Measurements from ENCODE around the gene PLXNB3.
A peak's percentile ranks its signal among the peaks of the same experiment; 100 is the strongest.

Gene PLXNB3

DNA sequence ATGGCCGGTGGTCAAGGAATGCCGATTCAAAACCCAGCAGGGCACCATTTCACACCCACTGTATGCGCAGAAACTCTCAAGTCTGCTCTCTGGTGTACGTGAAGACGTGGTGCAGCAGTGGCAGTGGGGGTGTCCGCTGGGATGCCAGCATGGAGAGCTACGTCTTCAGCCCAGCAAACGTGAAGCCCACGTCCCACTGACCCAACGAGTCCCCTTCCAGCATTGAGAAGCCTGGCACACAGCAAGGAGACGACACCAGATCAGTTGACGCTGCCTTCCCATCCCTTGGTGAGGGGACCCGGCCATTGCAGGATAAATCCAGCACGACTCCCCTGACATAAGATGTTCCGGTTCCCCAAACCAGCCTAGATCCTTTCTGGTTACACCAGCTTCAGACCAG, 2.2 kb upstream of the PLXNB3 start:
- H3K36me3 Mint-ChIP-seq, result no peaks in the 10 kb centered on the region
- no peaks in the 10 kb centered on the region for H3K9me3 Mint-ChIP-seq
- H3K4me3 Mint-ChIP-seq, result no peak overlapping the region
- peaks cover 13 to 32% of the 10 kb centered on the region in 2 donors for H3K4me1 Mint-ChIP-seq
- H3K27me3 Mint-ChIP-seq, result peaks cover 0 to 10% of the 10 kb centered on the region in 2 donors
- ATAC-seq (replicated peaks) (no peak), DNase-seq (no peak)
- no peak overlapping the region for H3K27ac Mint-ChIP-seq

- no peak for ATAC-seq (replicated peaks)
- DNase-seq, result no peak
- Mint-ChIP-seq H3K9me3 (no peaks in the 10 kb centered on the region), H3K27ac (no peak overlapping the region), H3K36me3 (no peaks in the 10 kb centered on the region), H3K4me1 (peaks cover 14 to 30% of the 10 kb centered on the region in 2 donors), H3K27me3 (peaks cover 0 to 10% of the 10 kb centered on the region in 2 donors), H3K4me3 (no peak overlapping the region)
Observed at GRCh38 chrX:153762626-153763173, 1.3 kb upstream of the PLXNB3 start.

GRCh38 chrX:153763298-153763932, 634 bp upstream of the PLXNB3 start:
- Mint-ChIP-seq H3K4me3 (no peak overlapping the region), H3K9me3 (no peaks in the 10 kb centered on the region), H3K27ac (no peak overlapping the region), H3K36me3 (no peaks in the 10 kb centered on the region), H3K4me1 (peaks cover 19 to 32% of the 10 kb centered on the region in 2 donors), H3K27me3 (peaks cover 0 to 10% of the 10 kb centered on the region in 2 donors)
- ATAC-seq (replicated peaks) (peak in 1 of 2 donors; percentile 2), DNase-seq (no peak)

GRCh38 chrX:153764786-153765137, 713 bp downstream of the PLXNB3 start:
- no peak for ATAC-seq (replicated peaks)
- H3K27me3 Mint-ChIP-seq, result peaks cover 0 to 10% of the 10 kb centered on the region in 2 donors
- peaks cover 19 to 31% of the 10 kb centered on the region in 2 donors for H3K4me1 Mint-ChIP-seq
- no peaks in the 10 kb centered on the region for H3K9me3 Mint-ChIP-seq
- H3K4me3 Mint-ChIP-seq, result no peak overlapping the region
- H3K36me3 Mint-ChIP-seq, result no peaks in the 10 kb centered on the region
- no peak for DNase-seq
- H3K27ac Mint-ChIP-seq, result no peak overlapping the region

DNA sequence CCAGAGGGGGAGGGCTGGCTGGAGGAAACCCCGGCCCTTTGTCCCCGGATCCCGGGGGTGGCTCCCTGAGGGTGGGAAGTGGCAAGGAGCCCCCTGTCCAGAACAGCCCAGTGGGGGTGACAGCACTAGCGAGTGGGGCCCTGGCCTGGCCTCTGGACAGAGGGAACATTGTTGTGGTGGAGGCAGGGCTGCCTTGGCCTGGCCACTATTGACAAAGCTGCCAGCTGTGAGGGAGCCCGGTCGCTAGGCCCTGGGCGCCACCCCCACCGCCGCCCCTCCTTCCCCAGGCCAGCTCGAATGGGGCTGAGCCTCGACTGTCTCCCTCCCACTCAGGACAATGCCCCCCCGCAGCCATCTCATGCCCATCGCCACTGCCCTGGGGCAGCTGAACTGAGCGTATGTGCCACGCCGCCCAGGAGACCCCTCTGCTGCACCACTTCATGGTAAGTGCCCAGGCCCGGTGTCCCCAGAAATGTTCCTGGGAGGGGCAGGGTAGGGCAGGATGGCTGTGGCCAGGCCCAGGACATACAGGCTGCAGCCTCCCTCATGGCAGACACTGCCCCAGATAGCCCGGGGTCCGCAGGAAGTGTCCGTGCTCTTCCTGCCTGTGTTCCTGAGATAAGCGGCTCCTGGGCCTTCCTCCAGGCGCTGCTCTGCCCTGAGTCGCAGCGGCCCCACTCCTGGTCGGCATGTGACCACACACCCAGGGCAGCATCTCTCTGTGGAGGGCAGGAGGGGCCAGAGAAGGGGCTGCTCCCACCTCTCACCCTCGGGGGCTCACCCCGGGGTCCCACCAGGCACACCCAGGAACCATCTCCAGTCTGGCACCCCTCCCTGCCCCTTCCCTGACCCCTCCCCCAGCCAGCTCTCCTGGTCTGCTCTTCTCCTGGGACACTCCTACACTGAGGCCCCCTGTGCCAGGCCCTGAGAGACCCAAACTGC, 1.4 kb downstream of the PLXNB3 start:
- H3K4me1 Mint-ChIP-seq, result peaks cover 19 to 31% of the 10 kb centered on the region in 2 donors
- H3K27me3 Mint-ChIP-seq, result peaks cover 0 to 16% of the 10 kb centered on the region in 2 donors
- H3K27ac Mint-ChIP-seq, result no peak overlapping the region
- DNase-seq (no peak), ATAC-seq (replicated peaks) (no peak)
- H3K9me3 Mint-ChIP-seq, result no peaks in the 10 kb centered on the region
- H3K4me3 Mint-ChIP-seq, result peak overlapping the region in 1 of 2 donors; percentile 64
- H3K36me3 Mint-ChIP-seq, result no peaks in the 10 kb centered on the region

DNA sequence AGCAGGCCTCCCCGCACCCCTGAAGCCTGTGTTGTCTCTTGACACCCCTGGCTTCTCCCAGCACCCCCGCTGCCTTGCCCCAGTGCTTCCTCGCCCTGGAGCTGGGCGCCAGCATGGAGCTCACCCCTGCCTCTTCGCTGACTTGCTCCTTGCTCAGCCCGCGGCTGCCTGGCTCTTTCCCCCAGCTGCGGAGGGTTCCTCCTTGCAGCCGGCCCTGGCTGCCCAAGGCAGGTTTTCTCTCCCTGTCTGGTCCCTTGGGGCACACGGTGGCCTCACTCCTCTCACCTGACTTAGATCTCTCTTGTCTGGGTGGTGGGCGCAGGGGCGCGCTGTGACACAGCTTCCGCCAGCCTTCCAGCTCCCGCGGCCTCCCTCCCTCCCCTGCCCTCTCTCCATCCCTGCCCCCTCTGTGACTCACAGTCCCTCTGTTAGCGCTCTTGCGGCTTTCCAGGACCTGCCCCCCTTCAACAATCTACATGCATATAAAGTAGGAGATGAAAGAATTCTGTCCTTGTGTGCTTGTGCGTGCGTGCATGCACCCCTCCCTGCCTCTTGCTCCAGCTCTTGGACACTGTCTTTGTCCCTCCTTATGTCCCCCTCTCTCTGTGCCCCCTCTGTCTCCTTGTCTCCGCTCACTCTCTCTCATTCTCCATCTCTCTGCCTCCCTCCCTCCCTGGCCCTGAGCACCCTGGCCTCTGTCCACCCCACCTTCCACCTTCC, 2.2 kb downstream of the PLXNB3 start:
- Mint-ChIP-seq H3K4me3 (peak overlapping the region; percentile 52 to 64), H3K4me1 (peaks cover 19 to 31% of the 10 kb centered on the region in 2 donors), H3K36me3 (no peaks in the 10 kb centered on the region), H3K27me3 (peaks cover 0 to 16% of the 10 kb centered on the region in 2 donors), H3K9me3 (no peaks in the 10 kb centered on the region), H3K27ac (peak overlapping the region; percentile 9)
- DNase-seq (no peak), ATAC-seq (replicated peaks) (peak; percentile 62 to 72)

DNA sequence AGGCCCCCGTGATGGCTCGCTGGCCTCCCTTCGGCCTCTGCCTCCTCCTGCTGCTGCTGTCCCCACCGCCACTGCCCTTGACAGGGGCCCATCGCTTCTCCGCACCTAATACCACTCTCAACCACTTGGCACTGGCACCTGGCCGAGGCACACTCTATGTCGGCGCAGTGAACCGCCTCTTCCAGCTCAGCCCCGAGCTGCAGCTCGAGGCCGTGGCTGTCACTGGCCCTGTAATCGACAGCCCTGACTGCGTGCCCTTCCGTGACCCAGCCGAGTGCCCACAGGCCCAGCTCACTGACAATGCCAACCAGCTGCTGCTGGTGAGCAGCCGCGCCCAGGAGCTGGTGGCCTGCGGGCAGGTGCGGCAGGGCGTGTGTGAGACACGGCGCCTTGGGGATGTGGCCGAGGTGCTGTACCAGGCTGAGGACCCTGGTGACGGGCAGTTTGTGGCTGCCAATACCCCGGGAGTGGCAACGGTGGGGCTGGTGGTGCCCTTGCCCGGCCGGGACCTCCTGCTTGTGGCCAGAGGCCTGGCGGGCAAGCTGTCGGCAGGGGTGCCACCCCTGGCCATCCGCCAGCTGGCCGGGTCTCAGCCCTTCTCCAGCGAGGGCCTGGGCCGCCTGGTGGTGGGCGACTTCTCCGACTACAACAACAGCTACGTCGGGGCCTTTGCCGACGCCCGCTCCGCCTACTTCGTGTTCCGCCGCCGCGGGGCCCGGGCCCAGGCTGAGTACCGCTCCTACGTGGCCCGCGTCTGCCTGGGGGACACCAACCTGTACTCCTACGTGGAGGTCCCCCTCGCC, 3.0 kb downstream of the PLXNB3 start:
- DNase-seq, result no peak
- ATAC-seq (replicated peaks), result no peak
- H3K27me3 Mint-ChIP-seq, result peaks cover 0 to 16% of the 10 kb centered on the region in 2 donors
- H3K9me3 Mint-ChIP-seq, result no peaks in the 10 kb centered on the region
- H3K36me3 Mint-ChIP-seq, result no peaks in the 10 kb centered on the region
- no peak overlapping the region for H3K4me3 Mint-ChIP-seq
- H3K4me1 Mint-ChIP-seq, result peaks cover 19 to 31% of the 10 kb centered on the region in 2 donors
- no peak overlapping the region for H3K27ac Mint-ChIP-seq

- H3K4me1 Mint-ChIP-seq, result peaks cover 19 to 31% of the 10 kb centered on the region in 2 donors
- ATAC-seq (replicated peaks) (no peak), DNase-seq (no peak)
- peaks cover 0 to 16% of the 10 kb centered on the region in 2 donors for H3K27me3 Mint-ChIP-seq
- no peak overlapping the region for H3K4me3 Mint-ChIP-seq
- no peak overlapping the region for H3K27ac Mint-ChIP-seq
- no peaks in the 10 kb centered on the region for H3K36me3 Mint-ChIP-seq
- H3K9me3 Mint-ChIP-seq, result no peaks in the 10 kb centered on the region
Observed at GRCh38 chrX:153767674-153768055, 3.6 kb downstream of the PLXNB3 start.

DNA sequence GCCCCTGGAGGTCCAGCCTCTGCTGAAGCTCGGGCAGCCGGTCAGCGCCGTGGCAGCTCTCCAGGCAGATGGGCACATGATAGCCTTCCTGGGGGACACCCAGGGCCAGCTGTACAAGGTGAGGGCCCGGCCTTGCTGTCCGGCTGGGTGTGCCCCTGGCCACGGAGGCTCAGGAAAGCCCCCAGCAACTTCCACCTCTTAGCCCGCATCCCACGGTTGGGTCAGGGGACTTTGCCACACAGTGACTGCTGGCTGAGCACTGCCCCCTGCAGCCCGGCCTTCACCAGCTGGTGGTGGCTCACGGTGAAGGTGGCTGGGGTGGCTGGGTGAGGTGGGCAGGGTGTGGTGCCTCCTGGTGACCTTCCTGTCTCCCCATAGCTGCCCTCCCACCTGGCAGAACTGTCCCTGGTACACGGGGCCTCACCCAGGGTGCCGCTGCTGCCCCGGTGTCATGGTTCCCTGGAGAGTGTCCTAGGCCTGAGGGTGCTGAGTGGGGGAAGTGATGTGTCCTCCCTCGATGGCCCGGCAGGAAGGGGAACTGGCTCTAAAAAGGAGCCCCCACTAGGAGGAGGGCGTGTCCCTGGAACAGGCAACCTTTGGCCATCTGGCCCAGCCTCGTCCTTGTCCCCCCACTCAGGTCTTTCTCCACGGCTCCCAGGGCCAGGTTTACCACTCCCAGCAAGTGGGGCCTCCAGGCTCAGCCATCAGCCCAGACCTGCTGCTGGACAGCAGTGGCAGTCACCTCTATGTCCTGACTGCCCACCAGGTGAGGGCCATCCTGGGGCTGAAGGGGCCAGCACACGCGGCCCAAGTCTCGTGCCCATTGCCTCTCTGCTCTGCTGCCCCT, 4.5 kb downstream of the PLXNB3 start:
- no peak for ATAC-seq (replicated peaks)
- Mint-ChIP-seq H3K36me3 (no peaks in the 10 kb centered on the region), H3K4me1 (peaks cover 19 to 31% of the 10 kb centered on the region in 2 donors), H3K27ac (no peak overlapping the region), H3K4me3 (no peak overlapping the region), H3K9me3 (no peaks in the 10 kb centered on the region), H3K27me3 (peaks cover 0 to 16% of the 10 kb centered on the region in 2 donors)
- no peak for DNase-seq

GRCh38 chrX:153769158-153769864, 5.3 kb downstream of the PLXNB3 start:
- H3K9me3 Mint-ChIP-seq, result no peaks in the 10 kb centered on the region
- peaks cover 14 to 23% of the 10 kb centered on the region in 2 donors for H3K4me1 Mint-ChIP-seq
- H3K4me3 Mint-ChIP-seq, result no peak overlapping the region
- no peaks in the 10 kb centered on the region for H3K36me3 Mint-ChIP-seq
- ATAC-seq (replicated peaks) (no peak), DNase-seq (no peak)
- H3K27me3 Mint-ChIP-seq, result peaks cover 0 to 10% of the 10 kb centered on the region in 2 donors
- no peak overlapping the region for H3K27ac Mint-ChIP-seq

- no peak overlapping the region for H3K27ac Mint-ChIP-seq
- DNase-seq (no peak), ATAC-seq (replicated peaks) (no peak)
- H3K9me3 Mint-ChIP-seq, result no peaks in the 10 kb centered on the region
- H3K4me3 Mint-ChIP-seq, result no peak overlapping the region
- peaks cover 0 to 10% of the 10 kb centered on the region in 2 donors for H3K27me3 Mint-ChIP-seq
- H3K4me1 Mint-ChIP-seq, result peaks cover 14 to 23% of the 10 kb centered on the region in 2 donors
- H3K36me3 Mint-ChIP-seq, result no peaks in the 10 kb centered on the region
Observed at GRCh38 chrX:153769865-153770600, 6.0 kb downstream of the PLXNB3 start.

All from stimulated activated naive B cell treated with anti-CD40 and anti-IgM and Interleukin-4, amounts not matched to agents 10 μg/mL and 1 μg/mL and 100 μg/mL, for 72 hours (primary cell).